IMR-90 (cell line): ENCODE measurements around the gene PTCH2.

Experiments
- CEBPB ChIP-seq: IDR thresholded peaks from 2 replicates; pipeline ENCODE4 v1.6.1; 2012; ENCODE audit warnings: low read depth, low read length, improper control_type of control experiment
- TF ChIP-seq, protein P1 (sequence below): conservative IDR thresholded peaks from 2 replicates; pipeline ENCODE4 v1.5.1; 2012; ENCODE audit warnings: mild to moderate bottlenecking, low read depth, low read length, improper control_type of control experiment
- TF ChIP-seq, protein P2 (sequence below): fragments of 150-350 bp; IDR thresholded peaks from 2 replicates; pipeline ENCODE4 v1.6.1; 2016; ENCODE audit warnings: low read depth, mild to moderate bottlenecking, low read length, moderate library complexity, borderline replicate concordance

DNA sequence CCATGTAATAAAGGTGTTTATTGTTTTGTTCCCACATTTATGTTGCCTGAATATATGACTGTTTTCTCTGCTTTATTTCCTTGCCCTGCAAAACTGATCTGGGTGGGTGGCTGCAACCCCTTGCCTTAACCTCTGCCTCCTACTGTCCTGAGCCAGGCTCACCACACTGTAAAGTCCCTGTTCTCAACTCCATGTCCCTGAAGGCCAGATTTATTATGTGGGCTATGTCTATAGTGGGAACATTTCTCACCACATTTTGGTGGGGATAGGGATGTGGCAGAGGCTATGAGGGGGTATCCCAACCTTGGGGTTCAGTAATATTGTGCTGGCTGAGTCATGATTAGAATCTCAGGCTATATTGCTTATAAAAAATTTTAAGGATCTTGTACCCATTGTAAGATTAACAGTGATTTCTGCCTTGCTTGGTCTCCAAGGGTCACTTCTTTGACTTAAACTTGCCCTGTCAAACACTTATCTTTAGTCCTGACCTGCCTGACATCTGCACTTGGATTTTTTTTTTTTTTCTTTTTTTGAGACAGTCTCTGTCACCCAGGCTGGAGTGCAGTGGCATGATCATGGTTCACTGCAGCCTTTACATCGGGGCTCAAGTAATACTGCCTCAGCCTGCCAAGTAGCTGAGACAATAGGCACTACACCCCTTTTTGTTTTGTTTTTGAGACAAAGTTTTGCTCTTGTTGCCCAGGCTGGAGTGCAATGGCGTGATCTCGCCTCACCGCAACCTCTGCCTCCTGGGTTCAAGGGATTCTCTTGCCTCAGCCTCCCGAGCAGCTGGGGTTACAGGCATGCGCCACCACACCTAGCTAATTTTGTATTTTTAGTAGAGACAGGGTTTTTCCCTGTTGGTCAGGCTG, 64.1 kb downstream of the PTCH2 start:
- TF ChIP-seq CEBPB, result no peak
- TF ChIP-seq, protein P1, sequence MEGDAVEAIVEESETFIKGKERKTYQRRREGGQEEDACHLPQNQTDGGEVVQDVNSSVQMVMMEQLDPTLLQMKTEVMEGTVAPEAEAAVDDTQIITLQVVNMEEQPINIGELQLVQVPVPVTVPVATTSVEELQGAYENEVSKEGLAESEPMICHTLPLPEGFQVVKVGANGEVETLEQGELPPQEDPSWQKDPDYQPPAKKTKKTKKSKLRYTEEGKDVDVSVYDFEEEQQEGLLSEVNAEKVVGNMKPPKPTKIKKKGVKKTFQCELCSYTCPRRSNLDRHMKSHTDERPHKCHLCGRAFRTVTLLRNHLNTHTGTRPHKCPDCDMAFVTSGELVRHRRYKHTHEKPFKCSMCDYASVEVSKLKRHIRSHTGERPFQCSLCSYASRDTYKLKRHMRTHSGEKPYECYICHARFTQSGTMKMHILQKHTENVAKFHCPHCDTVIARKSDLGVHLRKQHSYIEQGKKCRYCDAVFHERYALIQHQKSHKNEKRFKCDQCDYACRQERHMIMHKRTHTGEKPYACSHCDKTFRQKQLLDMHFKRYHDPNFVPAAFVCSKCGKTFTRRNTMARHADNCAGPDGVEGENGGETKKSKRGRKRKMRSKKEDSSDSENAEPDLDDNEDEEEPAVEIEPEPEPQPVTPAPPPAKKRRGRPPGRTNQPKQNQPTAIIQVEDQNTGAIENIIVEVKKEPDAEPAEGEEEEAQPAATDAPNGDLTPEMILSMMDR, result no peak
- TF ChIP-seq, protein P2, sequence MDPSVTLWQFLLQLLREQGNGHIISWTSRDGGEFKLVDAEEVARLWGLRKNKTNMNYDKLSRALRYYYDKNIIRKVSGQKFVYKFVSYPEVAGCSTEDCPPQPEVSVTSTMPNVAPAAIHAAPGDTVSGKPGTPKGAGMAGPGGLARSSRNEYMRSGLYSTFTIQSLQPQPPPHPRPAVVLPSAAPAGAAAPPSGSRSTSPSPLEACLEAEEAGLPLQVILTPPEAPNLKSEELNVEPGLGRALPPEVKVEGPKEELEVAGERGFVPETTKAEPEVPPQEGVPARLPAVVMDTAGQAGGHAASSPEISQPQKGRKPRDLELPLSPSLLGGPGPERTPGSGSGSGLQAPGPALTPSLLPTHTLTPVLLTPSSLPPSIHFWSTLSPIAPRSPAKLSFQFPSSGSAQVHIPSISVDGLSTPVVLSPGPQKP, result no peak
